Neural progenitor cell (in vitro differentiated cells): ENCODE measurements around the gene TMEM184A. TPM values are rescaled to one million over a fixed set of nuclear protein-coding genes. Genes with fewer than 3 reads are reported as not detected.

Experiments
- DNase-seq: peaks from one replicate; pipeline ENCODE4 v3.0.0-alpha.2; 2016; ENCODE audit warnings: low spot score
- H2AFZ ChIP-seq: fragments of 200-600 bp; sonication (generic); replicated peaks from 2 replicates; pipeline ENCODE4 v1.6.1; 2016; ENCODE audit warnings: antibody characterized with exemption
- H3F3A ChIP-seq: fragments of 200-600 bp; sonication (generic); 2 replicates; pipeline ENCODE4 v1.6.1; 2016; ENCODE audit warnings: antibody characterized with exemption, low read depth
- H3K27ac ChIP-seq: fragments of 200-600 bp; sonication (generic); 2 replicates; pipeline ENCODE4 v1.5.1; 2016; ENCODE audit warnings: mild to moderate bottlenecking
- H3K27me3 ChIP-seq: fragments of 200-600 bp; sonication (generic); 2 replicates; pipeline ENCODE4 v1.6.1; 2016; ENCODE audit warnings: mild to moderate bottlenecking, moderate library complexity
- H3K36me3 ChIP-seq: fragments of 200-600 bp; sonication (generic); 2 replicates; pipeline ENCODE4 v1.5.1; 2016
- H3K4me1 ChIP-seq: fragments of 200-600 bp; sonication (generic); 2 replicates; pipeline ENCODE4 v1.6.1; 2016; ENCODE audit warnings: mixed run types
- H3K4me2 ChIP-seq: fragments of 200-600 bp; sonication (generic); 2 replicates; pipeline ENCODE4 v1.6.1; 2016
- H3K4me3 ChIP-seq: fragments of 200-600 bp; sonication (generic); 2 replicates; pipeline ENCODE4 v1.5.1; 2016
- H3K79me2 ChIP-seq: fragments of 200-600 bp; sonication (generic); 2 replicates; pipeline ENCODE4 v1.6.1; 2016; ENCODE audit warnings: low read depth
- H3K9ac ChIP-seq: fragments of 200-600 bp; sonication (generic); 2 replicates; pipeline ENCODE4 v1.6.1; 2016
- H3K9me3 ChIP-seq: fragments of 200-600 bp; sonication (generic); 2 replicates; pipeline ENCODE4 v1.5.1; 2016; ENCODE audit warnings: low read depth
- H4K20me1 ChIP-seq: fragments of 200-600 bp; sonication (generic); 2 replicates; pipeline ENCODE4 v1.6.1; 2016; ENCODE audit warnings: low read depth
- H3K27ac Mint-ChIP-seq: 3 replicates; pipeline ENCODE4 v1.8.0; 2021; ENCODE audit warnings: mixed read lengths
- H3K27me3 Mint-ChIP-seq: 2 replicates; pipeline ENCODE4 v1.8.0; 2022; ENCODE audit warnings: low read depth, mild to moderate bottlenecking, inconsistent platforms, moderate library complexity, mixed read lengths; ENCODE audit not compliant: insufficient read depth
- H3K36me3 Mint-ChIP-seq: 3 replicates; pipeline ENCODE4 v1.8.0; 2021; ENCODE audit warnings: mixed read lengths
- H3K4me1 Mint-ChIP-seq: 3 replicates; pipeline ENCODE4 v1.8.0; 2021; ENCODE audit warnings: mixed read lengths
- H3K4me3 Mint-ChIP-seq: 3 replicates; pipeline ENCODE4 v1.8.0; 2021; ENCODE audit warnings: mild to moderate bottlenecking, moderate library complexity, mixed read lengths
- H3K9me3 Mint-ChIP-seq: 3 replicates; pipeline ENCODE4 v1.8.0; 2020; ENCODE audit warnings: mixed read lengths
- CTCF ChIP-seq: fragments of 200-600 bp; sonication (generic); IDR thresholded peaks from 2 replicates; pipeline ENCODE4 v1.5.1; 2017; ENCODE audit warnings: antibody characterized with exemption, mild to moderate bottlenecking
- EZH2 ChIP-seq: fragments of 200-600 bp; sonication (generic); IDR thresholded peaks from 2 replicates; pipeline ENCODE4 v1.6.1; 2017; ENCODE audit warnings: antibody characterized with exemption, mild to moderate bottlenecking, moderate library complexity
- EZH2phosphoT487 ChIP-seq: fragments of 200-600 bp; sonication (generic); IDR thresholded peaks from 2 replicates; pipeline ENCODE4 v1.6.1; 2017; ENCODE audit warnings: antibody characterized with exemption
- total RNA-seq: library from RNA; depleted of rRNA; stranded (reverse); fragments of >200 nt; gene quantifications from 2 replicates; pipeline ENCODE4 v1.2.3, GENCODE V29; 2015; ENCODE audit warnings: low replicate concordance

TMEM184A gene
- total RNA-seq, result 0.17 and 0.22 TPM in 2 replicates

DNA sequence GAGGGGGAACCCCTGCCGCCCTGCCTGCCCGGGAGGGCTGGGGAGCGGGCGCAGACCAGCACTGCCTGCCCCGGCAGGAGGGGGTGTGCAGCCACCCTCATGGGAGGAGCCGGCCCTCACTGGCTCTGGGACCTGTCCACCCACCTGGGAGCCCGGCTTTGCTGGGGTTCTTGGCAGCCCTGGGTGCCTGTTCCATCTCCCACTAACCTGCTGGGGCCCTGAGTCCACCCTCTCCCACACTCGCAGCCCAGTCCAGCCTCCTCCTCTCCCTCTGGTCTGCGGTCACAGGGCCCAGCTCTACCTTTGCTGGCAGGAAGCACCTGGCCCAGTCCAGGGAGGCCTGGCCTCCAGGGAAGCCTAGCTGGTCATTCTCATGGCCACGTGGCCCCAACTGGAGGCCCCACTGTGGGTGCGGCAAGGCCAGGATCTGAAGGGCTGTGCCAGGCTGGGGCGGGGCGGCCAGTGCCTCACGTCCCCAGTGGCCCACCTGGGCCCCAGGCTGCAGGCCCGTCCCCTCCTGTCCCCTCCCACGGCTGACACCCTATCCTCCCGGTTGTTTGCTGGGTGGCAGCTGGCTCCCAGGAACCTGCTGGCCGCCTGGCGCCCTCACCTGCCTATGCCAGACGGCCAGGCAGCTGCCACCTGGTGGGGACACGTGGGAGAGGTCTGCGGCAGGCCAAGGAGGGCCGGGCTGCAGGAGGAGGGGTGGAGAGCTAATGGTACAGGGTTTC lies at the start of gene TMEM184A:
TSS of gene TMEM184A (minus strand) at position 393 of the 731 bp plus-strand sequence. CDS start 721 bp downstream, outside the sequence.
- H3K4me3 ChIP-seq, result no peak within 1 kb of the TSS
- TF ChIP-seq CTCF, result peak; percentile 58
- TF ChIP-seq EZH2, result no peak
- Mint-ChIP-seq H3K36me3 (no peaks in the 10 kb centered on the region), H3K27ac (peak within 1 kb of the TSS; percentile 72), H3K4me3 (peak within 1 kb of the TSS; percentile 41), H3K4me1 (peaks cover 3% of the 10 kb centered on the region), H3K27me3 (no peaks in the 10 kb centered on the region), H3K9me3 (no peaks in the 10 kb centered on the region)
- no peaks in the 10 kb centered on the region for H3K79me2 ChIP-seq
- H3K27me3 ChIP-seq, result no peaks in the 10 kb centered on the region
- no peaks in the 10 kb centered on the region for H4K20me1 ChIP-seq
- H3K9me3 ChIP-seq, result no peaks in the 10 kb centered on the region
- H3K4me2 ChIP-seq, result no peak within 1 kb of the TSS
- H3F3A ChIP-seq, result no peaks in the 10 kb centered on the region
- H2AFZ ChIP-seq, result no peak within 1 kb of the TSS
- H3K27ac ChIP-seq, result no peak within 1 kb of the TSS
- peak; percentile 69 for DNase-seq
- H3K4me1 ChIP-seq, result peaks cover 5% of the 10 kb centered on the region
- H3K9ac ChIP-seq, result no peak within 1 kb of the TSS
- no peaks in the 10 kb centered on the region for H3K36me3 ChIP-seq

DNA sequence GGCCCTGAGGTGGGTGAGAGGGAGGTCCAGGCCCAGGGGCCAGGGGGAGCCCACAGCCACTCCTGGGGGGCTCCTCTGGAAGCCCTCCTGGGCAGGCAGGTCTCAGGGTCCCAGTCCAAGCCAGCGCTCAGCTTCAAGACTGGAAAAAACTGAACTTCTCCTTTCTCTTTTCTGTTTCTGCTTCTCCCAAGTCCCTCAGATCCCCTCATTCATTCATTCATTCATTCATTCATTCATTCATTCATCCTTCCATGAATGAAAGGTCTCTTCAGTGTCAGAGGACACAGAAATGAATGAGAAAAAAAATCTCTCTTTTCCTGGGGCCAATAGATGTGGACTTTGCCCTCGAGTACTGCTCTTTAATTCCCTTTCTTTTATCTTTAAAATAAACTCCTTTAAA lies 48.4 kb upstream of the TMEM184A start:
- H3K36me3 Mint-ChIP-seq, result no peaks in the 10 kb centered on the region
- Histone ChIP-seq H3K4me1 (no peaks in the 10 kb centered on the region), H3F3A (no peaks in the 10 kb centered on the region)

DNA sequence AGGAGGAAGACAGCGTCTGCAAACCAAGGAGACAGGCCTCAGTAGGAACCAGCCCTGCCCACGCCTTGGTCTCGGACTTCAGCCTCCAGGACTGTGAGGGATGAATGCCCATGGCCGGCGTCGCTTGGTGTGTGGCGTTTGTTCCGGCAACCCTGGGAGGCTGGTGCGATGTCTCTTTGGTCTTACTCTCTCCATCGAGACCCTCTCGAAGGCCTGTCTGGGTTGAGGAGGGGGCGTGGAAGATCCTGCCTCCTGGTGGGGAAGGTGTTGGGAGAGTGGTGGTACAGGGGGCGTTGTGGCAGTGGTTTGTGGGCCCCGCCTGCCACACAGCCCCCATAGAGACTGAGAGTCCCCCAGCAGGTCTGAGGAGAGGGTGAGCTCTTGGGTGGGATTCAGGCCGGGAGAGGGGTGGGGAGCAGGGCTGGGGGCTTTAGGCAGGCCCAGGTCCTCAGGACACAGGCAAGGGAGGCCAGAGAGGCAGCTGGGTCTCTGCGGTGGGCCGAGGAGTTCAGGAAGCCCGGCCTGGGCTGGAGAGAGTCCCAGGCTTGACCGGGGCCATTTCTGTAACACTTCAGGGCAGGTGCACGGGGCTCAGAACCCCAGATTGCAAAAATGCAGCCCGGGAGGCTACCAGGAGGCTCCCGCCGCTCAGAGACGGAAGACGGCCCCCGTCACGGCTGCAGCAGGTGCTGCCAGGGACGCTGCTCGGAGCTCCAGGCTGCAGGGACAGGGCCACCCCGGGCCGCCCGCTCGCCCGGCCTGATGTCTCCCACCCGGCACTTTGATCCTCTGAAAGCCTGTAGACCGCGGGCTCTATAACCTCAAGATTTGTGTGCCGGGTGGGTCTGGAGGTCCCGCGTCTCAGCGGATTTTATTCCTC lies 47.6 kb upstream of the TMEM184A start:
- no peaks in the 10 kb centered on the region for H3K36me3 Mint-ChIP-seq
- H3K36me3 ChIP-seq, result no peaks in the 10 kb centered on the region
- no peak overlapping the region for H3K4me2 ChIP-seq
- H3K4me3 ChIP-seq, result no peak overlapping the region
- H4K20me1 ChIP-seq, result no peaks in the 10 kb centered on the region
- no peaks in the 10 kb centered on the region for H3F3A ChIP-seq
- H3K9me3 ChIP-seq, result no peaks in the 10 kb centered on the region
- H3K4me1 ChIP-seq, result no peaks in the 10 kb centered on the region
- H3K4me1 Mint-ChIP-seq, result peaks cover 15% of the 10 kb centered on the region
- no peak overlapping the region for H3K4me3 Mint-ChIP-seq
- H2AFZ ChIP-seq, result no peak overlapping the region
- H3K9me3 Mint-ChIP-seq, result no peaks in the 10 kb centered on the region
- no peaks in the 10 kb centered on the region for H3K27me3 ChIP-seq
- no peak overlapping the region for H3K27ac Mint-ChIP-seq
- no peak for DNase-seq
- H3K79me2 ChIP-seq, result no peaks in the 10 kb centered on the region
- H3K27me3 Mint-ChIP-seq, result peaks cover 2% of the 10 kb centered on the region
- H3K9ac ChIP-seq, result no peak overlapping the region
- no peak for TF ChIP-seq CTCF
- TF ChIP-seq EZH2phosphoT487, result no peak
- no peak for TF ChIP-seq EZH2
- H3K27ac ChIP-seq, result no peak overlapping the region

More for the DNA sequence above, 48.4 kb upstream of the TMEM184A start:
- Histone ChIP-seq H3K4me3 (no peak overlapping the region), H3K36me3 (no peaks in the 10 kb centered on the region), H3K79me2 (no peaks in the 10 kb centered on the region), H3K9me3 (no peaks in the 10 kb centered on the region), H3K27me3 (no peaks in the 10 kb centered on the region), H4K20me1 (no peaks in the 10 kb centered on the region), H2AFZ (no peak overlapping the region), H3K27ac (no peak overlapping the region), H3K4me2 (no peak overlapping the region), H3K9ac (no peak overlapping the region)
- H3K27me3 Mint-ChIP-seq, result peaks cover 3% of the 10 kb centered on the region
- H3K9me3 Mint-ChIP-seq, result no peaks in the 10 kb centered on the region
- H3K4me3 Mint-ChIP-seq, result no peak overlapping the region
- TF ChIP-seq EZH2, result no peak
- no peak for TF ChIP-seq CTCF
- TF ChIP-seq EZH2phosphoT487, result no peak
- H3K27ac Mint-ChIP-seq, result no peak overlapping the region
- DNase-seq, result no peak
- H3K4me1 Mint-ChIP-seq, result peaks cover 12% of the 10 kb centered on the region
